A549 treated with RU486 at 1 μM for 4 hours (cell line): ENCODE data around the gene KBTBD12. TPM values are rescaled to one million over a fixed set of nuclear protein-coding genes. Genes with fewer than 3 reads are reported as not detected.

Experiments used
- total RNA-seq: library from RNA; stranded (reverse); fragments of 200-300 nt; extraction: Qiagen RNA extraction; gene quantifications from 5 replicates; pipeline ENCODE4 v1.2.3, GENCODE V29; 2022; ENCODE audit warnings: low read depth

KBTBD12 gene, protein sequence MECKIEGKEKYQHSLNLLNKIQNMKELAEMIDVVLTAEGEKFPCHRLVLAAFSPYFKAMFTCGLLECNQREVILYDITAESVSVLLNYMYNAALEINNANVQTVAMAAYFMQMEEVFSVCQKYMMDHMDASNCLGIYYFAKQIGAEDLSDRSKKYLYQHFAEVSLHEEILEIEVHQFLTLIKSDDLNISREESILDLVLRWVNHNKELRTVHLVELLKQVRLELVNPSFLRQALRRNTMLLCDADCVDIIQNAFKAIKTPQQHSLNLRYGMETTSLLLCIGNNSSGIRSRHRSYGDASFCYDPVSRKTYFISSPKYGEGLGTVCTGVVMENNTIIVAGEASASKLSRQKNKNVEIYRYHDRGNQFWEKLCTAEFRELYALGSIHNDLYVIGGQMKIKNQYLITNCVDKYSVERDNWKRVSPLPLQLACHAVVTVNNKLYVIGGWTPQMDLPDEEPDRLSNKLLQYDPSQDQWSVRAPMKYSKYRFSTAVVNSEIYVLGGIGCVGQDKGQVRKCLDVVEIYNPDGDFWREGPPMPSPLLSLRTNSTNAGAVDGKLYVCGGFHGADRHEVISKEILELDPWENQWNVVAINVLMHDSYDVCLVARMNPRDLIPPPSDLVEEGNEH
- total RNA-seq = not detected in 5 replicates

GRCh38 chr3:127915115-127915936, at the start of gene KBTBD12:
Gene KBTBD12, plus strand, starts transcription at chr3:127915232. Its CDS starts 7,830 bp downstream, at chr3:127923062.

Other genes starting within 250 kb of the KBTBD12 start
- 10.3 to 19.1 TPM (median 14.1 TPM) in 5 replicates for gene ABTB1, start 242.3 kb upstream of the KBTBD12 start, total RNA-seq
- 57.4 to 76.7 TPM (median 58.5 TPM) in 5 replicates for gene MGLL, start 92.7 kb upstream of the KBTBD12 start, total RNA-seq
- gene SEC61A1, start 137.2 kb downstream of the KBTBD12 start, total RNA-seq = 109 to 127 TPM (median 124 TPM) in 5 replicates
- gene RUVBL1, start 208.6 kb downstream of the KBTBD12 start, total RNA-seq = 95.5 to 105 TPM (median 98.8 TPM) in 5 replicates
- gene EEFSEC, start 238.2 kb downstream of the KBTBD12 start, total RNA-seq = 8.2 to 10.5 TPM (median 9.2 TPM) in 5 replicates